Purkinje cell (primary cell): ENCODE data around the gene ZNF112. TPM values are rescaled to one million over a fixed set of nuclear protein-coding genes. Genes with fewer than 3 reads are reported as not detected.

Source experiments
- polyA plus RNA-seq: library from polyadenylated mRNA; unstranded; fragments of >200 nt; fragmentation: Nextera tagmentation; gene quantifications from 2 replicates; pipeline ENCODE4 v1.2.1, GENCODE V29; 2014

Gene ZNF112
- polyA plus RNA-seq, result 4.1 and 13.7 TPM in 2 replicates

DNA sequence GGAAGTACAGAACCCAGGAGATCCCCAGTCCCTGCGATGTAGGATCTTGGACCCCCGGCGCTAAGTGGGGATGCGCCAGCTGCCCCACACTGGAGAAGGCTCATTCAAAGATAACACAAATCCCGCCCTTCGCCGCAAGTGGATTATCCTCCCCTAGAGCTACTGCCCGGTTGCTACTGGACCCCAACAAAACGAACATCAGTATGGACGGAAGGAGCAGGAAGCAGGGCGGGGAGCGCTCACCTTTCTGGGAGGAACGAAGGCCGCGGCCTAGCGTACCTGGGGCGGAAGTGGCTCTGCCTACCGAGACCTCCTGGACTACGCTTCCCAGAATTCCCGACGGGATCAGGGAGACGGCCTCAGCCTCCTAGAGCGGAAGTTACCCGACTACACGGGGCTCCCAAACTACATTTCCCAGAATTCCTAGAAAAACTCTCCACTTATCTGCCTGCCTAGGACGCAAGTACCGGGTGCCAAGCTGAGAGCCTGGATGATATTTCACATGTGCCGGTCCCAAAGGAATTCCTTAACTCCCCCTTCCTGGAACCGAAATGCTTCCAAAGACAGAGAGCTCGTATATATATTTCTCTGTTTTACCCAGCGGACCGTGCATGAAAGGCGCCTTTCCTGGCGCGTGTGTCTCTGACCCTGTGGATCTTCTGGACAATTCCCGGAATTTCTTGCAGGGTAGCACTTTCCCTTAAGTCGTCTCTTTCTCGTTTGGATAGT, at the start of gene ZNF112:
TSS of gene ZNF112 (minus strand) at position 298 of the 729 bp plus-strand sequence. CDS start 16,141 bp downstream, outside the sequence.

DNA sequence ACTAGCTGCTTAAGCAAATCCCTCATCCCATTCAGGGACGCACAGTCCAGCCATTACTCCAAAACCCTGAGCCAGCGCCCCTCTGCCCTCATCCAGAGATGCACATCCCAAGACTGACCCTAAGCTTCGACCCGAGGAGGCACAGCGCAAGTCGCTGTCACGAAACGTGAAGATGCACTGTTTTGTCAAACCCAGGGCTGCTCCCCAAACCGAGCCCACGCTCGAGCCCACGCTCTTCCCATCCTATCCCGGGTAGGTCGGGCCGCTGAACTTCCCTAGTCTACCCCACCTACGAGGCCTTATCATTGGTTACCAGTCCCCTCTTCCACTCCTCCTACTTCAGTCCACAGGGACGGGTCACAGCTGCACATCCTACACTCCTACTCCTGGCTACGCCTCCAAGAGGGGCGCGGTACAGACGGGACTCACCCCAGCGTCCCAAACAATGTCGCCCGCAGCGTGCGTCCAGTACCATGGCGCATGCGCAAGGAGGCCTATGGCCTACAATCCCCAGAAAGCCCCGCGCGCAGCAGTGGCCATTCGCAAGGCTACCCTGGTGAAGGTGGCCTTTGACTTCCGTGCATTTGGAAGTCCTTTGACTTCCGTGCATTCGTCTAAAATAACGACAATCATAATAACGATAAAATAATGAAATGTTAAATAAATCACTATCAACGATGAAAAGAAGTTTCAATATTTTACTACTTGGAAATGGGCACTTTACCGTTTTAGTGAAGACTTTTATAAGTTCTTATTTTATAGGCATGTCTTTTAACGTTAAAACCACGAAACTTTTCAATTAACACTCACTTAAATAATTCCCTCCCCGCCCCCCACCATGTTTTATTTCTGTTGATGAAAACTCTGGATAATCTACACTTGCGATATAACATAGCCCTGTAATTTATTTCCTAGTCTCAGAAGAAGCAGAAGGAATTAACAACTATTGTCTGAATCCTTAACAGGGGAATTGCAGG, 44.9 kb upstream of the ZNF112 start, which contains the start of gene ZNF285:
TSS of gene ZNF285 (minus strand) at position 470 of the 977 bp plus-strand sequence. CDS start 4,395 bp downstream, outside the sequence.

GRCh38 chr19:44304659-44305193, 51.8 kb downstream of the ZNF112 start, which contains the start of gene ZNF235:
Gene ZNF235 (minus strand): TSS chr19:44305025. CDS start chr19:44303404, 1,621 bp downstream.

Other genes starting within 250 kb of the ZNF112 start
- 1.1 and 2.7 TPM in 2 replicates for gene ZNF225, start 243.3 kb downstream of the ZNF112 start, polyA plus RNA-seq
- gene ZNF234, start 215.1 kb downstream of the ZNF112 start, polyA plus RNA-seq, result 10.9 and 15.5 TPM in 2 replicates
- 389 and 436 TPM in 2 replicates for gene ZNF226, start 191.6 kb downstream of the ZNF112 start, polyA plus RNA-seq
- 7.1 and 18.7 TPM in 2 replicates for gene ZNF227, start 144.1 kb downstream of the ZNF112 start, polyA plus RNA-seq
- gene ZNF233, start 96.8 kb downstream of the ZNF112 start, polyA plus RNA-seq, result 5.2 and 9.0 TPM in 2 replicates
- gene ZNF235, start 51.7 kb downstream of the ZNF112 start, polyA plus RNA-seq, result 0.28 and 4.7 TPM in 2 replicates
- 2.3 and 12.3 TPM in 2 replicates for gene ZNF285, start 44.9 kb upstream of the ZNF112 start, polyA plus RNA-seq
- gene ZNF229, start 91.8 kb upstream of the ZNF112 start, polyA plus RNA-seq, result 3.3 and 5.1 TPM in 2 replicates
- 4.9 and 7.1 TPM in 2 replicates for gene ZNF180, start 143.8 kb upstream of the ZNF112 start, polyA plus RNA-seq
- not detected in 2 replicates for gene CEACAM20, start 173.0 kb upstream of the ZNF112 start, polyA plus RNA-seq